ENCODE data around the gene RASGRF2. TPM values are rescaled to one million over a fixed set of nuclear protein-coding genes. Genes with fewer than 3 reads are reported as not detected.

RASGRF2 gene
- total and polyA plus RNA-seq, 2 donors, result 0.76 to 1.8 TPM

- no peak for DNase-seq (ENCODE audit: low read depth in 6 of 9, low spot score in 9 of 9)
- 96% methylated on average over 9 of the region's 9 CpGs for WGBS
- H3K36me3 ChIP-seq (ENCODE audit: control insufficient read depth in 2 of 2, insufficient read depth in 2 of 2, low read length in 1 of 2), result no peaks in the 10 kb centered on the region
- H3K27me3 ChIP-seq (ENCODE audit: control insufficient read depth in 2 of 2, insufficient read depth in 1 of 2, low read length in 1 of 2), result no peaks in the 10 kb centered on the region
- no peak overlapping the region for H3K4me3 ChIP-seq (ENCODE audit: low read length in 2 of 2)
- no peaks in the 10 kb centered on the region for H3K4me1 ChIP-seq (ENCODE audit: control insufficient read depth in 2 of 2, insufficient read depth in 2 of 2, low read length in 2 of 2)
- no peak overlapping the region for H3K27ac ChIP-seq (ENCODE audit: low read depth in 1 of 2, low read length in 1 of 2)
- H3K9me3 ChIP-seq (ENCODE audit: control insufficient read depth in 2 of 2, insufficient read depth in 1 of 2, low read length in 1 of 2), result no peaks in the 10 kb centered on the region
Observed at GRCh38 chr5:80937584-80938356, 22.4 kb upstream of the RASGRF2 start.

DNA sequence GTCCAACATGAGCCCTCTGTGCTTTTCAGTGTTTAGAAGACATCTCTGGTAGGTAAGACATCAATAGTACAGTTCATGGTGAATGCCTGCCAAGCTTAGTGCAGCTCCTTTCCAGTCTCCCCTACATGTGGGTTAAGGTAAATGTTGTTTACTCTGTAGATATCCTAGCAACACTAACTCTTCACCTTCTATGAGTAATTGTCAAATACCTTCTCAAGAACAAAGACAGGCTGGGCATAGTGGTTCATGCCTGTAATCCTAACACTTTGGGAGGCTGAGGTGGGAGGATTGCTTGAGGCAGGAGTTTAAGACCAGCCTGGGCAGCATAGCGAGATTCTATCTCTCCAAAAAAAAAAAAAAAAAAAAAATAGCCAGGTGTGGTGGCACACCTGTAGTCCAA is 18.7 kb upstream of the RASGRF2 start:
- Histone ChIP-seq H3K27ac (ENCODE audit: low read depth in 1 of 2, low read length in 1 of 2) (no peak overlapping the region), H3K9me3 (ENCODE audit: control insufficient read depth in 2 of 2, insufficient read depth in 1 of 2, low read length in 1 of 2) (no peaks in the 10 kb centered on the region), H3K36me3 (ENCODE audit: control insufficient read depth in 2 of 2, insufficient read depth in 2 of 2, low read length in 1 of 2) (no peaks in the 10 kb centered on the region), H3K4me3 (ENCODE audit: low read length in 2 of 2) (no peak overlapping the region), H3K4me1 (ENCODE audit: control insufficient read depth in 2 of 2, insufficient read depth in 2 of 2, low read length in 2 of 2) (no peaks in the 10 kb centered on the region), H3K27me3 (ENCODE audit: control insufficient read depth in 2 of 2, insufficient read depth in 1 of 2, low read length in 1 of 2) (no peaks in the 10 kb centered on the region)
- DNase-seq (ENCODE audit: low read depth in 6 of 9, low spot score in 9 of 9), result no peak
- WGBS, result 100% methylated on average over 1 of the region's 1 CpG

- WGBS, result 96% methylated on average over 5 of the region's 5 CpGs
- DNase-seq (ENCODE audit: low read depth in 6 of 9, low spot score in 9 of 9), result no peak
- H3K4me1 ChIP-seq (ENCODE audit: control insufficient read depth in 2 of 2, insufficient read depth in 2 of 2, low read length in 2 of 2), result no peaks in the 10 kb centered on the region
Observed at GRCh38 chr5:80951366-80951765, 8.8 kb upstream of the RASGRF2 start.

DNA sequence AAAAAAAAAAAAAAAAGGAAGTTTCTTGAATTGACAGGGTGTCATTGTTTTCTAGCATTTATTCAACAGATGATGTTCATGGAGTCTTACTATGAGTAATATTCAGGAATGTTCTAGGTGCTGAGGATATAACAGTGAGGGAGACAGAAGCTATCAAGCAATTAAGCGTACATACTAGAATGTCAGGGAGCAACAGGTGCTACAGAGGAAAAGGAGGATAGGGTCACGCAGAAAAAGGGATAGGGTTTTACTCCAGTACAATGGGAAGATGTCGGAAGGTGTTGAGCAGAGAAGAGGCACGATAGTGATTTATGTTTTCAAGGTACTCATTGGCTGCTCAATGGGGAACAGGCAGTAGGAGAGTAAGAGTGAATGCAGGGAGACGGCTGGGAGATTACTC is 6.6 kb upstream of the RASGRF2 start:
- no peaks in the 10 kb centered on the region for H3K36me3 ChIP-seq (ENCODE audit: control insufficient read depth in 2 of 2, insufficient read depth in 2 of 2, low read length in 1 of 2)
- H3K9me3 ChIP-seq (ENCODE audit: control insufficient read depth in 2 of 2, insufficient read depth in 1 of 2, low read length in 1 of 2), result no peaks in the 10 kb centered on the region
- no peak for DNase-seq (ENCODE audit: low read depth in 6 of 9, low spot score in 9 of 9)
- no peak overlapping the region for H3K4me3 ChIP-seq (ENCODE audit: low read length in 2 of 2)
- 98% methylated on average over 5 of the region's 5 CpGs for WGBS
- H3K27me3 ChIP-seq (ENCODE audit: control insufficient read depth in 2 of 2, insufficient read depth in 1 of 2, low read length in 1 of 2), result peaks cover 0 to 2% of the 10 kb centered on the region in 2 donors
- H3K4me1 ChIP-seq (ENCODE audit: control insufficient read depth in 2 of 2, insufficient read depth in 2 of 2, low read length in 2 of 2), result peaks cover 2 to 13% of the 10 kb centered on the region in 2 donors
- no peak overlapping the region for H3K27ac ChIP-seq (ENCODE audit: low read depth in 1 of 2, low read length in 1 of 2)

More at GRCh38 chr5:80951366-80951765, 8.8 kb upstream of the RASGRF2 start:
- Histone ChIP-seq H3K36me3 (ENCODE audit: control insufficient read depth in 2 of 2, insufficient read depth in 2 of 2, low read length in 1 of 2) (no peaks in the 10 kb centered on the region), H3K4me3 (ENCODE audit: low read length in 2 of 2) (no peak overlapping the region), H3K9me3 (ENCODE audit: control insufficient read depth in 2 of 2, insufficient read depth in 1 of 2, low read length in 1 of 2) (no peaks in the 10 kb centered on the region), H3K27me3 (ENCODE audit: control insufficient read depth in 2 of 2, insufficient read depth in 1 of 2, low read length in 1 of 2) (peaks cover 0 to 2% of the 10 kb centered on the region in 2 donors), H3K27ac (ENCODE audit: low read depth in 1 of 2, low read length in 1 of 2) (no peak overlapping the region)

DNA sequence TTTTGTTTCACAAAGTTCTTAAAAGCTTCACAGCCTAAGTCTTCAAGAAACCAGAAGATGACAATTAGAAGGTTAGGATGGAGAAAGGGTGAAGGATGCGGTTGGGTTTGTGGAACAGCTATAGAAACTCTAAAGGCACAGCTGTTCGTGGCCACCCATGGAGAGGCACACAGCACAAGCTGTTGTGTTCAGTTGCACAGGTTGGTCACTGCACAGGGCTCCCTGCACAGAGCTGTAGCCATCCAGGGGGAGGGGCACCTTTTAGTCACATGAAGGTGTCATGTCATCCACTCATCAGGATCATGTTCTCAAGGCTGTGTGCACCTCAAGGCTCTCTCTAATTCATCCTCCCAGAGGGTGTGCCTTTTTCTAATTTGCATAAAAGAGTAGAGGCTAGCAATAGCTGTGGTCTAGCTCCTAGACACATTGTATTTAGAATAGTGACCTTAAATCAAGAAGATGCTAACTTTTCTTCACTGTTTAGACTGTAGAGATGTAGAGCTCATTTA is 5.0 kb upstream of the RASGRF2 start:
- H3K27me3 ChIP-seq (ENCODE audit: control insufficient read depth in 2 of 2, insufficient read depth in 1 of 2, low read length in 1 of 2), result peaks cover 1 to 15% of the 10 kb centered on the region in 2 donors
- H3K4me1 ChIP-seq (ENCODE audit: control insufficient read depth in 2 of 2, insufficient read depth in 2 of 2, low read length in 2 of 2), result peaks cover 10 to 27% of the 10 kb centered on the region in 2 donors
- WGBS, result 95% methylated on average over 2 of the region's 2 CpGs
- H3K4me3 ChIP-seq (ENCODE audit: low read length in 2 of 2), result no peak overlapping the region
- H3K36me3 ChIP-seq (ENCODE audit: control insufficient read depth in 2 of 2, insufficient read depth in 2 of 2, low read length in 1 of 2), result no peaks in the 10 kb centered on the region
- DNase-seq (ENCODE audit: low read depth in 6 of 9, low spot score in 9 of 9), result no peak
- H3K9me3 ChIP-seq (ENCODE audit: control insufficient read depth in 2 of 2, insufficient read depth in 1 of 2, low read length in 1 of 2), result no peaks in the 10 kb centered on the region
- no peak overlapping the region for H3K27ac ChIP-seq (ENCODE audit: low read depth in 1 of 2, low read length in 1 of 2)

DNA sequence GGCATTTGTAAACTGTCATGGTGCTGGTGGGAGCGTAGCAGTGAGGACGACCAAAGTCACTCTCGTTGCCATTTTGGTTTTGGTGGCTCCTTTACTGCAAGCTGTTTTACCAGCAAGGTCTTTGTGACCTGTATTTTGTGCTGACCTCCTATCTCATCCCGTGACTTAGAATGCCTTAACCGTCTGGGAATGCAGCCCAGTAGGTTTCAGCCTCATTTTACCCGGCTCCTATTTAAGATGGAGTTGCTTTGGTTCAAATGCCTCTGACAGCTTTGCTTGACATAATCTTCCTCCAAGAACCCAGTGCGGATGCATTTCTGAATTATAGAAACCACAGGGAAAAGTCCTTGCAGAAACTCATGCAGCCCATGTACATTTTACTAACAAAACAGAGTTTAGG is 3.9 kb upstream of the RASGRF2 start:
- Histone ChIP-seq H3K36me3 (ENCODE audit: control insufficient read depth in 2 of 2, insufficient read depth in 2 of 2, low read length in 1 of 2) (no peaks in the 10 kb centered on the region), H3K4me1 (ENCODE audit: control insufficient read depth in 2 of 2, insufficient read depth in 2 of 2, low read length in 2 of 2) (peaks cover 12 to 32% of the 10 kb centered on the region in 2 donors), H3K27me3 (ENCODE audit: control insufficient read depth in 2 of 2, insufficient read depth in 1 of 2, low read length in 1 of 2) (peaks cover 12 to 24% of the 10 kb centered on the region in 2 donors), H3K9me3 (ENCODE audit: control insufficient read depth in 2 of 2, insufficient read depth in 1 of 2, low read length in 1 of 2) (no peaks in the 10 kb centered on the region), H3K27ac (ENCODE audit: low read depth in 1 of 2, low read length in 1 of 2) (no peak overlapping the region), H3K4me3 (ENCODE audit: low read length in 2 of 2) (no peak overlapping the region)
- no peak for DNase-seq (ENCODE audit: low read depth in 6 of 9, low spot score in 9 of 9)
- WGBS, result 81% methylated on average over 7 of the region's 7 CpGs

GRCh38 chr5:80957031-80957761 is 3.0 kb upstream of the RASGRF2 start:
- WGBS, result 90% methylated on average over 6 of the region's 6 CpGs
- Histone ChIP-seq H3K4me3 (ENCODE audit: low read length in 2 of 2) (no peak overlapping the region), H3K27me3 (ENCODE audit: control insufficient read depth in 2 of 2, insufficient read depth in 1 of 2, low read length in 1 of 2) (peaks cover 19 to 33% of the 10 kb centered on the region in 2 donors), H3K4me1 (ENCODE audit: control insufficient read depth in 2 of 2, insufficient read depth in 2 of 2, low read length in 2 of 2) (peaks cover 12 to 34% of the 10 kb centered on the region in 2 donors), H3K36me3 (ENCODE audit: control insufficient read depth in 2 of 2, insufficient read depth in 2 of 2, low read length in 1 of 2) (no peaks in the 10 kb centered on the region), H3K9me3 (ENCODE audit: control insufficient read depth in 2 of 2, insufficient read depth in 1 of 2, low read length in 1 of 2) (no peaks in the 10 kb centered on the region), H3K27ac (ENCODE audit: low read depth in 1 of 2, low read length in 1 of 2) (peak overlapping the region in 1 of 2 donors; percentile 70)
- DNase-seq (ENCODE audit: low read depth in 6 of 9, low spot score in 9 of 9), result no peak

GRCh38 chr5:80958616-80959015 is 1.5 kb upstream of the RASGRF2 start:
- no peaks in the 10 kb centered on the region for H3K36me3 ChIP-seq (ENCODE audit: control insufficient read depth in 2 of 2, insufficient read depth in 2 of 2, low read length in 1 of 2)
- peak overlapping the region; percentile 68 to 70 for H3K27ac ChIP-seq (ENCODE audit: low read depth in 1 of 2, low read length in 1 of 2)
- no peaks in the 10 kb centered on the region for H3K9me3 ChIP-seq (ENCODE audit: control insufficient read depth in 2 of 2, insufficient read depth in 1 of 2, low read length in 1 of 2)
- 89% methylated on average over 4 of the region's 4 CpGs for WGBS
- H3K4me1 ChIP-seq (ENCODE audit: control insufficient read depth in 2 of 2, insufficient read depth in 2 of 2, low read length in 2 of 2), result peaks cover 12 to 34% of the 10 kb centered on the region in 2 donors
- DNase-seq (ENCODE audit: low read depth in 6 of 9, low spot score in 9 of 9), result no peak
- H3K4me3 ChIP-seq (ENCODE audit: low read length in 2 of 2), result no peak overlapping the region
- H3K27me3 ChIP-seq (ENCODE audit: control insufficient read depth in 2 of 2, insufficient read depth in 1 of 2, low read length in 1 of 2), result peaks cover 23 to 48% of the 10 kb centered on the region in 2 donors

- Histone ChIP-seq H3K9me3 (ENCODE audit: control insufficient read depth in 2 of 2, insufficient read depth in 1 of 2, low read length in 1 of 2) (no peaks in the 10 kb centered on the region), H3K4me3 (ENCODE audit: low read length in 2 of 2) (no peak overlapping the region), H3K4me1 (ENCODE audit: control insufficient read depth in 2 of 2, insufficient read depth in 2 of 2, low read length in 2 of 2) (peaks cover 12 to 34% of the 10 kb centered on the region in 2 donors), H3K27me3 (ENCODE audit: control insufficient read depth in 2 of 2, insufficient read depth in 1 of 2, low read length in 1 of 2) (peaks cover 23 to 48% of the 10 kb centered on the region in 2 donors), H3K27ac (ENCODE audit: low read depth in 1 of 2, low read length in 1 of 2) (no peak overlapping the region), H3K36me3 (ENCODE audit: control insufficient read depth in 2 of 2, insufficient read depth in 2 of 2, low read length in 1 of 2) (no peaks in the 10 kb centered on the region)
- WGBS, result 86% methylated on average over 8 of the region's 8 CpGs
- DNase-seq (ENCODE audit: low read depth in 6 of 9, low spot score in 9 of 9), result no peak
Observed at GRCh38 chr5:80959138-80959537, 1.0 kb upstream of the RASGRF2 start.
